Hematopoietic multipotent progenitor cell treated with erythropoietin and hydrocortisone succinate and interleukin-3 and kit ligand, for 15 days (in vitro differentiated cells): ENCODE measurements around the gene FRMD4A.
"Not testable (repeated sequence)": the region's sequence is repeated elsewhere in the genome, so short reads cannot be mapped to it uniquely, and the experiment has no call there.

Experiments used
- DNase-seq: peaks from one replicate; pipeline ENCODE4 v3.0.0-alpha.2; 2015; ENCODE audit warnings: low spot score

FRMD4A gene

DNA sequence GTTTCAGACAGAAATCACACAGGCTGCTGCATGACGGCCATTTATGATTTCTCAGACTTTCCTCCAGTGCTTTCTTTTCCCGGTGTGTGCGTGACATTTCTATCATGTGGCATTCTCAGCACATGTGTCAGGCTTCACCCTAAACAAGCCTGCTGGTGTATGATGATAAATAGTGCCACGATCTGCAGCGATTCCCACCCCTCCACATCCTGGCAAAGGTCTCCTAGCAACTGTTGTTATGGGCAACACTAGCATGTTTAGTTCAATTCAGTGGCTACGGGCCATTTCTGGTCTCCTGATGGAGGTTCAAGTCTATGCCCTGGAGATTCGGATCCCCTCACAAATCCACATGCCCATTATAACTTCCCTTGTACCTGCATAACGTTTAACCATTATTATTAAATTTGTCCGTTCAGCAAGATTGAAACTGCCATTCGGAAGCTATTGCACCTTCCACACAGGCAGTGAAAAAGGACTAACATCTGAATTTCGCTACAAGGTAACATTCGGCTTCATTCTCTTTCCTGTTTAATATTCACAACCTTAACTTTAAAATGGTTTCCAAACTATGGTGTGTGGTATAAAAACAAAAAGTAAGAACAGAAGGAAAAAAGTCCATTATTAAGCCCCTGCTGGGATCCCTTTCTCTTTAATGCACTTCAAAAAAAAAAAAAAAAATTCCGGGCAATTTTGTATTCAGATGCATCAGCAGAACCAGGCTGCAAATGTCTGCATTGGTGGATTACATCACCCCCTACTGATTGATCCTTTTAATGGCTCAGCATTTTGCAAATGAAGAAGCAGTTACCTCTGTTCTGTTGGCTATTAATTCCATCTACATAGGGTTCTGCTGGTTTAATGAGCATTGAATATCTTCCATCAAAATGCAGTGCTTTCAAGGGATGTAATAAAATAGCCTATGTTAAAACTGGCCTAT lies 90.2 kb downstream of the FRMD4A start:
- DNase-seq = no peak

DNA sequence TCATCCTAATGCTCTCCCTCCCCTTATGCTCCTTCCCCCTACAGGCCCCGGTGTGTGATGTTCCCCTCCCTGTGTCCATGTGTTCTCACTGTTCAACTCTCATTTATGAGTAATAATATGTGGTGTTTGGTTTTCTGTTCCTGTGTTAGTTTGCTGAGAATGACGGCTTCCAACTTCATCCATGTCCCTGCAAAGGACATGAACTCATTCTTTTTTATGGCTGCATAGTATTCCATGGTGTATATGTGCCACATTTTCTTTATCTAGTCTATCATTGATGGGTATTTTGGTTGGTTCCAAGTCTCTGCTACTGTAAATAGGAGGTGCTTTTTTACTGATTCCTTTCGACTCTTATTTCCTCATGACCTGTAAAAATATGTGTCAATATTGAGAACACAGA lies 92.1 kb downstream of the FRMD4A start:
- not testable (repeated sequence) for DNase-seq

DNA sequence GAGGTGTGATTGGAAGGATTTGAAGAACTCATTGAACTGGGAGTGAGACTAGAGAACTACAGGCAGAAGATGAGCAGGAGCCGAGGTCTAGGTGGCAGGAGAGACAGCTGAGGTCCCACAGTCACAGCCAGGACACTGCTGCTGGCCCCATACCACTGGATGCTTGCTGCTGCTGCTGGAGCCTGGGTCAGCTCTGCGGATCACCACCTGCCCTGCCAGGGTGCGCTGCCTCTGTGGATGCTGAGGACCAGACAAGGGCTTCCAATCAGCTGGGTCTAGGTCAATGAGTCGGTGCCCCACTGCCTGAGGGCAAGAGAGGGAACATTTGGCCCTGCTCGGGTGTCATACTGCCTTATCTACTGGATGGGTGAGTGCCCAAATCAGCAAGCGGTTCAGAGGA lies 94.4 kb downstream of the FRMD4A start:
- DNase-seq = no peak

- DNase-seq = no peak
These were observed 95.0 kb downstream of the FRMD4A start for GRCh38 chr10:14235566-14236195.

DNA sequence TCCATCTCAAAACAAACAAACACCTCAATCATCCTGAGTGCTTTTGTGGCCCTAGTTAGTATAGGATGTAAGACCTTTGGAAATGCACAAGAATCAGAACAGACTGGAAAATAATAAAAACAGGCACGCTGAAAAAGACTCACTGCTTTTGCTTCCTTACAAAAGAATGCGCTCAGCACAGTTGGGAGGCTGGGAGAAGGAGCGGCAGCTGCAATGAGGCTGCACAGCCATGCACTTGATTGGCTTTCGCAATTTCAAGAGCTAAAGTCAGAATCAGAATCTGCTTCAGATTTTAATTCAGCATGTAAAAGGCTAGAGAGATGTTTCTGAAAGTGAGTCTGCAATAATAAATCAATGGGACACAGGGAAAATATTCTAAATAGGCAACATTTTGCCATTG lies 97.2 kb downstream of the FRMD4A start:
- no peak for DNase-seq

GRCh38 chr10:14228798-14229197 lies 101.9 kb downstream of the FRMD4A start:
- not testable (repeated sequence) for DNase-seq

- no peak for DNase-seq
These were observed 105.3 kb downstream of the FRMD4A start for GRCh38 chr10:14225379-14225778.

DNA sequence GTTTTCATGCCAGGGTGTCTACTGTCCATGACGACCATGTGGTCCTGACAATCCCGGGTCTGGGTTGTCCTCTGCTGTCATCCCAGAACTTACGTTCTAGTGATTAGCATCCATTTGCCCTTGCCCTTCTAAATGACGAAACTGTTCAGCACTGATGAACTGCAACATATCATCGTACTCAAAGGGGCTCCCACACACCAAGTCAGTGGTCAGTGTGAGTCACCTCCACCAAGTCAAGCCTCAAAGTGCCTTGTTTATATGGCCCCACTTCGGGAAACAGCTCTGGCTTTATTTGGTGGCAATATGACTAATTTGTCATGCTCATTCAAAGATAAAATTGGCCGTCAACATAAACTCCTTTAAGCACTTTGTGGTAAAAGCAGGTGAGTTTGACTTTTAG lies 110.7 kb downstream of the FRMD4A start:
- DNase-seq = no peak

GRCh38 chr10:14219411-14219810 lies 111.3 kb downstream of the FRMD4A start:
- no peak for DNase-seq

DNA sequence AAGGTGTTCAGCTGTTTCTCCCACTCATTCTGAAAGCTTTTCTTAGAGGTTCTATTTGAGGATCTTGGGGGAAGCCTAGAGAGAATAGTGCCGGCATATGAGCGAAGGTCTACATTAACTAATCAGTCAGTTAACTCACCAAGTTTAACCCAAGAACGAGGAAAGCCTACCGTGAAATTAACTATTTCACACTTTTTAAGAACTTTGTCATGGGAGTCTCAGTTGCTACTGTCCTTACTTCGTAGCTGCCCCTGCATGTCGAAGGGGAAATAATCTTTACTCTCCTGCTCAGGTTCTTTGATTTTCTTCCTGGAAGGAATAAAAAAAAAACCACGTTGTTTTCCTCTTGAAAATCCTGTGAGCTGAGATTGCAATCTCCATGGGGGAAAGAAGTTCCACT lies 115.1 kb downstream of the FRMD4A start:
- no peak for DNase-seq

DNA sequence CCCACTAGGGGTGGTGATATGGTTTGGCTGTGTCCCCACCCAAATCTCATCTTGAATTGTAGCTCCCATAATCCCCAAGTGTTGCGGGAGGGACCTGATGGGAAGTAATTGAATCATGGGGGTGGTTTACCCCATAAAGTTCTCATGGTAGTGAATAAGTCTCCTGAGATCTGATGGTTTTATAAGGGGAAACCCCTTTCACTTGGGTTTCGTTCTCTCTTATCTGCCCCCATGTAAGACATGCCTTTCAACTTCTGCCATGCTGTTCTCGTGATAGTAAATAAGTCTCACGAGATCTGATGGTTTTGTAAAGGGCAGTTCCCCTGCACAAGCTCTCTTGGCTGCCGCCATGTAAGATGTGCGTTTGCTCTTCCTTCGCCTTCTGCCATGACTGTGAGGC lies 117.0 kb downstream of the FRMD4A start:
- DNase-seq = not testable (repeated sequence)

GRCh38 chr10:14211610-14212009 lies 119.1 kb downstream of the FRMD4A start:
- DNase-seq = no peak

DNA sequence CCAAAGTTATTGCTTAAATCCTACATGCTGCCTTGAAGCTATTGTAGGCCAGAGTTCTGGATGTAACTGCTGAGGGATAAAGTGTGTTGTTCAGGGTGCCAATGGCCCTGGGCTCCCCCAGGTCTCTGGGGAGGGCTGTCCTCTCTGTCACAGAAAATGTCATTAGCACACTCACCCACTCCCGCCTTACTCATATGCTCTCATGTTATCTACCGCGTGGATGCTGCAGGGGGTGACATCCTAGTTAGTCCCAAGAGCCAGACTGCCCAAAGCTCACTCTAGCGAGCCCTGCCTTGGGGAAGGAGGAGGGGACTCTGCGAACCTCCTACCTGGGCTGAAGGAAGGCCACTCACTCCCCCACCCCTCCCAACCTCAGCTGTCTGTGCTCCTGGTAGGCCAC lies 122.5 kb downstream of the FRMD4A start:
- DNase-seq = no peak

DNA sequence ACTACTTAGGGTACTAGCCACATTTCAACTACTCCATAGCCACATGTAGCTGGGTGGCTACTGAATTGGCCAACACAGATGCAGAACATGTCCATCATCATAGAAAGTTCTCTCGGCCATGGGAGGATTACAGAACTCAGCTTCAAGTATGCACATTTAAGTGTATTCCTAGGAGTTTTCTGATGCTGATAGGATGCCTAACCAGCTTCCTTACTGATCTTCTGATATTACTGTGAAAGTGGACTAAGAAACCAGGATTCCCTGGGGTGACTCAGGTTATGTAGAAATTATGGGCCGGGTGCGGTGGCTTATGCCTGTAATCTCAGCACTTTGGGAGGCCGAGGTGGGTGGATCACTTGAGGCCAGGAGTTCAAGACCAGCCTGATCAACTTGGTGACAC lies 125.5 kb downstream of the FRMD4A start:
- no peak for DNase-seq

DNA sequence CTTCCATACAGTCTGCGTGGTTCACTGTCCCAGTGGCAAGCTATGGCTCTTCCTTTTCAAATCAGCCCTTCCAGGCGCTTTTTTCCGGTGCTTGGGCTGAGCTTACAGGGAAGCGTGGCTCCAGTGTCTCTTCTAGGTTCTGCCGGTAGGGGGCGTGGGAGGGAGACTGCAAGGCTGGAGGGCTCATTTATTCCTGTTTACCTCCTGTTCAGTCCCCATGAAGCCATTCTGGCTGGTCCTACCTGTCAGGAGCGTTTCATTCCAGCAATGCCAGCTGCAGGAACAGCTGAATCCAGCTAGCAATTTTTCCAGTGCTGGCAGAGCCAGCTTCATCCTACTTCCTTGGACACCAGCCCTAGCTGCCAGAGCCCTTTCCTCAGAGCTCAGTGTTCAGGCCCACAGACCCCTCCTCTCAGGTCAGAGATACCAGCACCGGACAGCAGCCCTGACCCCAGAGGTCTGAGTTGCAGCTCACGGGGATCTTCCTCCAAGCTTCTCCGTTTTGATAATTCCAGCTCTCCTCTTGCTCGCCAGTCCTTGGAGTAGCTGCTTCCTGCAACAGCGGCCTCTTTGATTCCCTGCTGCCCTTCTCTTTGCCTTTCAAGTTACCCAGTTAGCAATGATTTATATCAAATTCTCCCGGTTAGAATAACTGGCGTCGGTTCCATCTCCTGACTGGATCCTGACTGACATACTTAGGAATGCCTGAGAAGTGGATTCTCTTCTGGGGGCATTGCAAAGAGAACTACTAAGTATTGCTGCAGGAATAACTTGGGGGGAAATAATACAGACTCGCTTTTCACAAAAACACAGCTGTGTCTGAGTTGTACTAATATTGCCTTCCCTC lies 129.8 kb downstream of the FRMD4A start:
- DNase-seq = no peak

- not testable (repeated sequence) for DNase-seq
These were observed 131.6 kb downstream of the FRMD4A start for GRCh38 chr10:14199098-14199497.

GRCh38 chr10:14198078-14198477 lies 132.6 kb downstream of the FRMD4A start:
- DNase-seq = no peak

DNA sequence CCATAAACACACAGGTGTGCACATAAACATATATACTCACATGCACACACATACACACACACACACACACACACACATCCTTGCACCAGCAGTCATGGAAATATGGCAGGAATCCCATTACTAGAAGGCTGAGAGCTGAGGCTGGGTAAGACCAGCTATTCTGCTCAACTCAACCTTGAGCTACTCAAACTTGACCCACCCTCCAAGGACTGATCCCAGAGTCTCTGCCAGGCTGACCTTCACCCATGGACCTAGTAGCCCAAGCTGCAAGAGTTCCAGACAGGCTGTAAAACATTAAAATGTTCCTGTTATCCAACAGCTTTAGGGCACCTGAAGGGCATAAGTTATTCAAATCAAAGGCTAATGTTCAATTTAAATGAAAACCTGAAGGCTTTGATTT lies 134.6 kb downstream of the FRMD4A start:
- DNase-seq = no peak

DNA sequence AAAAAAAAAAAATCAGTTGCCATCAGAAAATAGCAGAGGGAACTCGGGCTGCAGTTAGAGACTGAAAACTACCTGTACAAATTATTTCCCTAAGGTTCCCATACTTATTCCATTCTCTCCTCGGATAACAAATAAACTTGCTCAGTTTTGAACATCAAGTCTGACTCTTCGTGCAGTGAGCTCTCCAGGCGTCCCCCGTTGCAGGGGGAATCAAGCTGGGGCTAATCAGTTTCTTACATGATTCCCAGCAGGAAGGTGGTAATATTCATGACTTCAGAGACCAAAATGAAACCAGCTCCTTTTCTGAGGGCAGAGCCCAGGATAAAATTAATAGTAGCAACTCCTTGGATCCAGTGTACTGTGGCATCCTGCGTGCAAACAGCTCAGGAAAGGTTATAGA lies 135.3 kb downstream of the FRMD4A start:
- no peak for DNase-seq

- DNase-seq = no peak
These were observed 138.0 kb downstream of the FRMD4A start for GRCh38 chr10:14192746-14193145.

DNA sequence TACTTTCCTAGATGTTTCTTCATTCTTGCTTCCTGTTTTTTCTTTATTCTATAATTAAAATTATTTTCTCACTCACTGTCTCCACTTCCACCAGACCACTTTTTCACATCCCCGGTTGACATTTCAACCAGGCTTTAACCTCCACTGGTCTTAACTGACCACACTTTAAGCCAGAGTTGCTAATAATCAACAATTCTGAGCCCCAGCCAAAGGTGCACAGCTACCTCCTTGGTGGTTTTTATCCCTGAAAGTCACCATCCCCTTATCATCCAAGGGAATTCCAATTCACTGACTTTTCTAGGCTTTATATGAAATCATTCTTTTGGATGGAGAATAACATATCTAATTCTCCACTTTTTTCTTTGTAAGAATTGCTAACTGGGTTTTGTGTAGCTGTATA lies 138.9 kb downstream of the FRMD4A start:
- no peak for DNase-seq

DNA sequence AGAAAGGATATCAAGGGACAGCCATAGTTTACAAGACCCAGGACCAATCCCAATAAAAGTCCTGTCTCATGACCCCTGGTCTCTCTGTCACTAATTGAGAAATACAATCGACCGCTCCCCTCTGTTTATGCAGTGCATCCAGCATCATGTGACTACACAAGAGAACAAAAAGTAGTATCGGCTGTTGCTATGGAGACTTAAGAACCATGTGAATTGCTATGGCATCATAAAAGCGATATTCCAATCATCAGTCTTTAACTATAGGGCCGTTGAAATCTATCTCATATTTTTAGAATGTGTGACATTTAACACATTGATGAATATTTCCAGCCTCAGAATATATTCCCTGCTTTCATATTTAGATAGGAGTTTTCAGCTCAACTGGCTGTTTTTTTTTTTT lies 139.3 kb downstream of the FRMD4A start:
- no peak for DNase-seq

DNA sequence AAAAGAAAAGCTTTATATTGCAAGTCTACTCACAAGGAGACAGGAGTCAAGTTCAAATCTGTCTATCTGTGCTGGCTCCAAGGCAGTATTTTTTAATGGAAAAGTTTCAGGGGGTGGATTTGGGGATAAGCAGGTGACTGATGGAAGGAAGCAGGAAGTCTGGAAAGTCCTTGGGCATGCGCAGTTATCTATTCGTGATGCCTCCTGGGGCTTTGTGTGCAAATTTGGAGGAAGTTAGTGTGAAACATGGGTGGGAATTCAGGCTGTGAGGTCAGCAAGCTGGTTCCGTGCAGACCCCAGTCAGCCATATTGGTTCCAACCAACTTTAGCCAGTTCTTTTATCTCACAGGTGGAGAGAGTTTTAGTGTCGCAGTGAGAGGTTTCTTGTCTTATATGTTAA lies 140.0 kb downstream of the FRMD4A start:
- no peak for DNase-seq
